Islet of Langerhans (tissue), 1 donor: ENCODE data around the gene JDP2.
"Not testable (repeated sequence)": the region's sequence is repeated elsewhere in the genome, so short reads cannot be mapped to it uniquely, and the experiment has no call there.

Source experiments
- FAIRE-seq: peaks from one replicate; lab custom pipeline; 2011; peaks lifted over from hg19 to GRCh38; lab: Jason Lieb, UNC

Gene JDP2, protein sequence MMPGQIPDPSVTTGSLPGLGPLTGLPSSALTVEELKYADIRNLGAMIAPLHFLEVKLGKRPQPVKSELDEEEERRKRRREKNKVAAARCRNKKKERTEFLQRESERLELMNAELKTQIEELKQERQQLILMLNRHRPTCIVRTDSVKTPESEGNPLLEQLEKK

DNA sequence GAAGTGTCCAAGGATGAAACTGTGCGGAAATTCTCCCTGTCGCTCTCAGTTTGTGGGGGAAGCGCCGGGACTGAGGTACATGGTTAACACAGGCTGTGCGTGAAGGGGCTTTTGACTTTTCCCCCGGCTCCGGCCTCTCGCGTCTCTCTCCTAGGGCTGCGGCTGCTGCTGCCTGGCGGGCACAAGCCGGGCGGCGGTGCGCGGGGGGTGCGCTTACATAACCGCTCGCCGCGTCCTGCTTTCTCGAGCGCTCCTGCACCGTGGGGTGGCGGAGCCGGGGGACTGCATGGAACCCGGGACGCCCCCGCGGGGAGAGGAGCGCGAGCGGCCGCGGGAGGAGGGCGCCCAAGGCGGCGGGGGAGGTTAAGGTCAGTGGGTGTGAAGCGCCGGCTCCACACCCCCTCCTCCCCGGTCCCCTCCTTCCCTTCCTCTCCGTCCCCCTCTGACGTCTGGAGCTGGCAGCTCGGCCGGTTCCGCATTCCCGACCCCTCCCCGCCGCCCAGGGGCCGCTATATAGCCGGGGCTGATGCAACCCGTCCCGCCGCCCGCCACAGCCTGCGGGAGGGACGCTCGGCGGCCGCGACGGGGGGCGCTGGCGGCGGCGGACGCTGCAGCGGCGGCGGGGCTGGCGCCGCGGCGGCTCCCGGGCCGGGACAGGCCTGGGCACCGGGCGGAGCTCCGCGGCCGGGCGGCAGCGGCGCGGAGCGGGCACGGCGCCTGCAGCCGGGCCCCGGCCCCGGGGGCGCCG is at the start of gene JDP2:
Gene JDP2, plus strand, starts transcription at position 541 of the 748 bp plus-strand sequence. CDS start 9,899 bp downstream, outside the sequence.
- FAIRE-seq = no peak

DNA sequence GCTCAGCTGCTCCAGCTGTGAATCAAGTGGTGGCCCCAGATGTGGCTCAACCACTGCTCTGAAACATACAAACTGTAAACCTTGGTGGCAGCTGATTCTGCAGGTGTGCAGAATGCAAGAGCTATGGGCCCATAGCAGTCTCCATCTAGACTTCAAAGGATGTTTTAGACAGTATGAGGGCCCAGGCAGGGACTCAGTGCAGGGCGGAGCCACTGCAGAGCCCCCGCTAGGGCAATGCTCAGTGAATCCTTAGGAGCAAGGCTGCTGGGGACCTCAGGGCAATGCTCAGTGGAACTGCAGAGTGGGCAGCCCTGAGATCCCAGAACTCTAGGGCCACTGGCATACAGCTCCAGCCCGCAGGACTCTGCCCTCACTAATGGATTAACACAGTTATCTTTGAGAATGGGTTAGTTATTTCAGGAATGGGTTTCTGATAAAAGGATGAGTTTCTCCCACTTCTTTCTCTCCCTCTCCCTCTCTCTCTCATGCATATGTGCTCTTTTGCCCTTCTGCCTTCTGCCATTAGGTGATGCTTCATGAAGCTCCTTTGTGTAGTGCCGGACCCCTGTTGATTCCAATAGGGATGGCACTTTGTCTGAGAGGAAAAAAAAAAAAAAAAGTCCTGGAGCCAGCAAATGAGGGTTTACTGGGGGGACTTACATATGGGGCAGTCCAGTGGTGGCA is 48.4 kb upstream of the JDP2 start:
- no peak for FAIRE-seq

DNA sequence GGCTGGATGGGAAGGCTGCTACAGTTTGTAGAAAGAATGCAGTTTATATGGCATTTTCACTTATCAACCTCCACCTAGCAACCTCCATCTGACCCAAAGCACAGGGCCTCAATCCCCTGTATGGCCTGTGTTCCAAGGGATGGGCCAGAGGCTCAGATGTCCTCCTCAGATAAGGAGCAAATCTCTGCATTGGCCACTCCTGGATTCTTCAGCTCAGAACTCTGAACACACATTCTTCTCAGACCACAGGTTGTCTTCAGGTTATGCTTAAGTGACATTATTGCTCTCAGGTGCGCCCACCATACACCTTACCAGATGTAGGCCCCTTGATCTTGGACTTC is 47.9 kb upstream of the JDP2 start:
- no peak for FAIRE-seq

DNA sequence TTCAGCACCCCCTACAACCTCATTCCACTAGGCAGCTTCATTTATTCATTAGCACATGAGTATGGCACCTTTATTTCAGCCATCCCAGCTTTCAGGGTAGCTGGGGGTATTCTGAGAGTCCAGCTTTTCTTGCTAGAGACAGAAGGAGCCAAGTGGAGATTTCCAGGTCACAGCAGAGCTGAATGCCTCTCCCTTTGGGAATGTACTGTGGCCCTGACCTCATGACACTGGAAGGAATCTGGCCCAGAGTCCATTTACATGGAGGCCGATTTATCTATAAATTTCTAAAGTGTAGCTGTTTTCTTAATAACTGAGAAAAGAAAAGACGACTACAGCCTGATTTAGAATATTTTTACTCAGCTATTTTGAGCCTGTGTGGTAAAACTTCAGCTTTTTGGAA is 47.2 kb upstream of the JDP2 start:
- no peak for FAIRE-seq

DNA sequence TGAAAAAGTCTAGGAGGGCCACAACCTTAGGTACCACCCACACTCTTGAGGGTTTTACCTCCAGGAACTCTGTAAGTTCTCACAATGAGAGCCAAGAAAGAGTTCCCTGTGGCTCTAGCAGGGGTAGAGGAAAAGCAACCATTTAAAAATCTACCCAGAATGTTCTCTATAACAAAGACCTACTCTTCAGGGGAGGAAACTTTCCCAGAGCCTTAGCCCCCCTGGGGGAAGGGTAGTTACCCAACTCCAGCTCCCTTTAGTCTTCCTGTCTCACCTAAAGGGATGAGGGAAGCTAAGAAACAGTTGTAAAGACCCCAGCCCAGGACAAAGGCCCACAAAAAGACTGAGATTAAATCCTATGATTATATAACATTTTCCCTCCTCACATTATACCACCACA is 46.2 kb upstream of the JDP2 start:
- FAIRE-seq = no peak

DNA sequence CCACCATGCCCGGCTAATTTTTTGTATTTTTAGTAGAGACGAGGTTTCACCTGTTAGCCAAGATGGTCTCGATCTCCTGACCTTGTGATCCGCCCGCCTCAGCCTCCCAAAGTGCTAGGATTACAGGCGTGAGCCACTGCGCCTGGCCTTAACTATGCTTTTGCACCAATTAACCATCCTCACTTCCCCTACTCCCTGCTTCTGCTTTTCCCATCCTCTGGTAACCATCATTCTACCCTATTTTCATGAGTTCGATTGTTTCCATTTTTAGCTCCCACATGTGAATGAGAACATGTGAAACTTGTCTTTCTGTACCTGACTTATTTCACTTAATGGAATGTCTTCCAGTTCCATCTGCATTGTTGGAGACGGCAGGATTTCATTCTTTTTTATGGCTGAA is 44.6 kb upstream of the JDP2 start:
- FAIRE-seq = not testable (repeated sequence)

DNA sequence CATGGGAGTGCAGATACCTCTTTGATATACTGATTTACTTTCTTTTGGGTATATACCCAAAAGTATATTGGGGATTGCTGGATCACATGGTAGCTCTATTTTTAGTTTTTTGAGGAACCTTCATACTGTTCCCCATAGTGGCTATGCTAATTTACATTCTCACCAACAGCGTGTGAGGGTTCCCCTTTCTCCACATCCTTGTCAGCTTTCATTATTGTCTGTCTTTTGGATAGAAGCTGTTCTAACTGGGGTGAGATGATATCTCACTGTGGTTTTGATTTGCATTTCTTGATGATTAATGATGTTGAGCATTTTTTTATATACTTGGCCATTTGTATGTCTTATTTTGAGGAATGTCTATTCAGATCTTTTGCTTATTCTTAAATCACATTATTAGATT is 44.1 kb upstream of the JDP2 start:
- FAIRE-seq = no peak

DNA sequence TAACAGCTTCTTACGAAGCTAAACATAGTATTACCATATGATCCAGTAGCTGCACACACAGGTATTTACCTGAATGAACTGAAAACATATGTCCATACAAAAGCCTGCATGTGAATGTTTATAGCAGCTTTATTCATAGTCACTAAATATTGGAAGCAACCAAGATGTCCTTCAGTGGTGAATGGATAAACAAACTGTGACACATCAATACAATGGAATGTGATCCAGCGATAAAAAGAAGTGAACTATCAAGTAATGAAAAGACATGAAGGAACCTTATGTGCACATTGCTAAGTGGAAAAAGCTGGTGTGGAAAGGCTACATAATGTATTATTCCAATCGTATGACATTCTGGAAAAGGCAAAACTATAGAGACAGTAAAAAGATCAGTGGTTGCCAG is 38.1 kb upstream of the JDP2 start:
- FAIRE-seq = no peak

DNA sequence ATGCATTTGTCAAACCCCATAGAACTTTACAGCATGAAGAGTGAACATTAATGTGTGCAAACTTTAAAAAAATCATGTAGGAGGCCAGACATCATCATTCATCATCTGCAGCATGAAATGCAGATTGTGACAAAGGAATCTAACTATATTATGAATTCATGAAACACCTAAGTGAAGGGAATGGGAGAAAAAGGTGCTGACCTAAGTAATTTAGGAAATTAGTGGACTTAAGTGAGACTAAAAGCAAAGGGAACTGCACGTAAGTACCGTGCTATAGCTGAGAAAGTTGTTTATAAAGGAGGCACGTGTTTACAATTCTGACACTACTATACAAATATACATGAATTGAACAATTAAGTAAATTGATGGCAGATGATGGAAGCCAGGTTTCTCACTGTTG is 37.6 kb upstream of the JDP2 start:
- FAIRE-seq = no peak

DNA sequence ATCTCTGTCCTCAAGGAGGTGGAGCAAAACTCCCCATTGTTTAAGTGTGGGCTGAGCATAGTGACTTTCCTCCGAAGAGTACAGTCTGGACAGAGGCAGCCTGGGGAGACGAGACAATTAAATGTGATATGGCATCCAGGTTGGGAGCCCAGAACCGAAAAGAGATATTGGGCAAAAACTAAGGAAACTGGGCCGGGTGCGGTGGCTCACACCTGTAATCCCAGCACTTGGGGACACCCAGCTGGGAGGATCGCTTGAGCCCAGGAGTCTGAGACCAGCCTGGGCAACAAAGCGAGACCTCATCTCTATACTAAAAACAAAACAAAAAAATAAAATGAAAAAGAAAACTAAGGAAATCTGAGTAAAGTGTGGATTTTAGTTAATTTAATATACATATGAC is 35.9 kb upstream of the JDP2 start:
- FAIRE-seq = no peak

DNA sequence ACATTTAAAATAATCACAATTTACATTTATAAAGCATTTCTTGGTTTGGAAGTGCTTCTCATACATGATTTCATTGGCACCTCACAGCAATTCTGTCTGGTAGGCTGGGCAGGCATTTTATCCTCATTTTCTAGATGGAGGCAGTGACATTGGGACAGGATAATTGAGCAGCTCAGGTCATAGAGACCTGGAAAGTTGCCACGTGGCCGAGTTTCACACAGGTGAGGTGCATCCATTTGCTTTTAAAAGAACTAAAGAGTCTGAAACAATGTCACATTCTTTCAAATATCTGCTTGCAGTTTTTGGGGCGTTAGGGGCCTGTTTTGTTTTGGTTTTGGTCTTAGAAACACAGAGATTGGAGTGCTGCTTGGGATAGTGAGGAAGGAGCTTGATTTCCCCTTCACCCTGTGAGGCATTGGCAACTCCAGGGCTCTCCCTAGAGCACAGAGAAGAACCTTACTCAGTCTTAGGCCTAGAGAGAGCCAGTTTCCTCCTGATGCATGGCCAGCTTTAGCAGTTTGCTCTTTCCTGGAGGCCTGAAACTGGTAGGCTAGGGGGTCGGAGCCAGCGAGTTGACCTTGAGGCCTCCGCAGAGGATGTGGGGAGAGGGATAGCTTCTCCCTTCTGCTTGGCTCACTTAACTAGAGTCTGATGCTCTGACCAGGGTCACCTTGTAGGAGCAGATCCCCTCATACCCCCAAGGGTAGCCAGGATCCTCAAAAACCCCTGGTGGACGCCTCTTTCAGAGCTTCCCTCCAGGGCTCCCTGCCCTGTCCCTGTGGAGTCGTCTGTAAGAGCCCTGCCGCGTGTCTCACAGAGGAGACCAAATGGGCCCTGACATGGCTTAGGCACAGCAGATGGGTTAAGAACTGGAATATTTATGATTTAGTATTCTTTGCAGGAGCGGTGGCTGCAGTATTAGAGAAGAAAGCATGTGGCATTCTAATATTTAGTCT is 34.9 kb upstream of the JDP2 start:
- no peak for FAIRE-seq

DNA sequence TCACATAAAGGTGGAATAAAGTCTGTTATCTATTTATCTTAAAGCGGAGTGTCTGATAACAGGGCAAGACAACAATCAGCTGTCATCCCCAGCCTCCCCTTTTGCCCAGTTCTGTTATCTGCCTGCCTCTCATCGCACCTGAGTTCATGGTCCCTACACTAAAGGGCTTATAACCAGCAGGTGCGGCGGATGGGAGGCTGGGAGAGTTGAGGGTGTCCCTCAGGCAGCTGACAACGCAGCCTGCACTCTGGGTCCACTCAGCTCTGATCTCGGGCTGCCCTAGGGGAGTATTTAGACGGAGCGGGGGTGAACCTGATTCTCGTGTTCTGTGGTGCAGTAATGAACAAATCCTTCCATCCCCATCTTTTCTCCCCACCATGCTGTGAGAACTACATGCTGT is 34.0 kb upstream of the JDP2 start:
- FAIRE-seq = no peak

DNA sequence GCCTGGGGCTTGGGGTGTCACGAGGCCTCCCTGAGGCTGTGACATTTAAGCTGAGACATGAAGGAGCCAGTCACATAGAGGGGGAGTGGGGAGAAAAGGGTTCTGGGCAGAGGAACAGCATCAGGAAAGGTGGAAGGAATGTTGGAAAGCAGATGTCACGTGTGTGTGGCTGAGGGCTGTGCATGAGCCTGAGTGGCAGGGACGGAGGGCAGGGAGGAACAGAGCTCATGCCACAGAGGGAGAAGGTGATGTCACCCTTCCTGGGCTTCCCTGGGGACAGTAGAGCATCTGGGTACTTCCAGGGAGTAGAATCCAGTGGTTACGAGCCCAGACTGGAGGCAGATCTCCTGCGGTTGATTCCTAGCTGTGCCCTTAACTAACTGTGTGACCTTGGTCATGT is 32.0 kb upstream of the JDP2 start:
- FAIRE-seq = no peak

DNA sequence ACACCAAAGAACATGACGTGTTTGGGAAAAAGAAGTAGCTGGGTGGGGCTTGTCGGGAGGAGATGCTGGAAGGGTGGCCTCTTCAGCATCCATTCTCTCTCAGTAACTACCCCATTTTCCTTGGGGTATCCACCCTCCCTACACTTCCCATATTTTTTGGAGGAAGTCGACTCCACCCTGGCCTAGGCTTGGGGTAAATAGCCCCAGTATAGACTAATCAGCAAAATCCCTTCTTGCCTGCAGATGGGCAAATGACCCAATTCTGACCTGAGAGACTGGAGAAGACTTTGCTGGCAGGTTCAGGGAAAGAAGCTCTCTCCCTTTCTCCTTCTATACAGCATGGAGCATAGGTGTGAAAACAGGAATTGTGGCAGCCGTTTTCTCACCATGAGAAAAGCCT is 28.5 kb upstream of the JDP2 start:
- FAIRE-seq = no peak

DNA sequence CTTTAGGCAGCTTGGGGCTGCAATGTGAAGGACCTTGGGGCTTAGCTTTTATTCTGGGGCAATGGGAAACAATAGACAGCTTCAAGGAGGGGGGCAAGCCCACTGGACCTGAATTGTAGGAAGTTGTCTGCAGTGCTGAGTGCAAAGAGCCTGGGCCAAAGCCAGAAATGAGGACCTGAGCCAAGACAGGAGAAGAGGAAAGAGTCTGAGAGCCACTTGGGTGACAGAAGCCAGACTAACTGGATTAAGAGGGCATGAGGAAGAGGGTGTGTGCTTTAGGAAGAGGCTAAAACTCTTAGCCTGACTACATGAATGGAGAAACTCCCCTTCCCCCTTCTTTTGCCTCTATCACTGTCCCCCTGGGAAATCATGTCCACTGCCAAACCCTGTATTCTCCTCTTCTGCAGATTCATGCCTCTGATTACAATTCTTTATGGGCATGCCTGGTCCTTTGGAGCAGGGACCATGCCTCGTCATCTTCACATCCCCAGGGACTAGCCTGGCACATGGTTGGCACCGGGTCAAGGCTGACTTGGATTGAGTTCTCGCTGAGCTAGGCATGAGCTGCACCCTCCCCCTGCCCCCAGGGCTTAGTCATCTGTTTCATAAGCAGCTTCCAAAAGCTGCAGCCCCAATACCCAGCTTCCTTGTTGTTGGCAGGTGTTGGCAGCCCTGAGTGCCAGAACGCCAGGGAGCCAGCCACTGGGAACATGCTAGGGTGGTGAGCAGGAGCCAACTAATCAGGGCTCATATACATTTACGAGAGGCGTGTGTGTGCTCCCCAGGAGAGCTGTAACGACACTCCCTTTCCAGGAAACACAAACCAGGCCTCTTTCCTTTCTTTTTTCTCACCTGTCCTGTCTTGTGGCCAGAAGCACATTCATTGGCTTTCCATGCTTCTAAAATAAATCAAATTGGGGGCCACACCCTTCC is 27.7 kb upstream of the JDP2 start:
- no peak for FAIRE-seq

DNA sequence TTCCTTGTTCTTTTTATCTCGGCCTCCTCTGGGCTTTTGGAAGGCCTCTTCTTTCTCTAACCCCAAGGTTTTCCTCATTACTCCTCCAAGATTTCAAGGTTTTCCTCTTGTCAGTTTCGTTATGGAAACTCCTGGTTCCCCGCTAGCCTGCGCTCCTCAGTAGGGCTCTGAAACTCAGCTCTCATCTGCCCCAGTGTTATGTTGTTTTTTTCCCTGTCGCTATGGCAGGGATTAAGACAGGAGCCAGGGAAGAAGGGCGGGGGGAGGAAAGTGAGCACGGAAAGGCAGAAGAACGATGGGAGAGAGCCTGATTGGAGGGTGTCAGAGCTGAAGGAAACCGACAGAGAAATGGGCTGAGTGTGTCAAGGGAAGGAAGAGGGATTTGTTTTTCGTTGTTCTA is 26.5 kb upstream of the JDP2 start:
- no peak for FAIRE-seq

DNA sequence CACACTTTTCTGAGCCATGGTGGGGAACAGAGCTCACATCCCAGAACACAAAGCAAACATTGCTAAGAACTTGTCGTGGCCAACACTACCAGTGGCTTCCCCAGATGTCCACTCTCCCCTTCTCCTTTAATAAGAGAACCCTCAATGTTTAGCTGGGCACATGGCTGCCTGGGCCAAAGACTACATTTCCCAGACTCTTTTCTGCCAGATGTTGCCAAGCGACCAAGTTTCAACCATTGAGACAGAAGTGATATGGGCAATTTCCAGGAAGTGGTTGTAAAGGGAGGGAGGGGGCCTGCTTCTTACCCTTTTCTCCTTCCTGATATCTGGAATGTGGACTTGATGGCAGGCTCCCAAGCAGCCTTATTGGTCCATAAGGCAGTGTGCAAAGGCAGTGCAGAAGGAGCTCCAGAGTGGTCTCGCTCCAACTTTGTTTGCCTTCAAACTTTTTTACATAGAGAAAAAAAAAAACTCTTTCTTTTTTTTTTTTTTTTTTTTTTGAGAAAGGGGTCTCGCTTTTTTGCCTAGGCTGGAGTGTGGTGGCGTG is 24.9 kb upstream of the JDP2 start:
- FAIRE-seq = no peak

DNA sequence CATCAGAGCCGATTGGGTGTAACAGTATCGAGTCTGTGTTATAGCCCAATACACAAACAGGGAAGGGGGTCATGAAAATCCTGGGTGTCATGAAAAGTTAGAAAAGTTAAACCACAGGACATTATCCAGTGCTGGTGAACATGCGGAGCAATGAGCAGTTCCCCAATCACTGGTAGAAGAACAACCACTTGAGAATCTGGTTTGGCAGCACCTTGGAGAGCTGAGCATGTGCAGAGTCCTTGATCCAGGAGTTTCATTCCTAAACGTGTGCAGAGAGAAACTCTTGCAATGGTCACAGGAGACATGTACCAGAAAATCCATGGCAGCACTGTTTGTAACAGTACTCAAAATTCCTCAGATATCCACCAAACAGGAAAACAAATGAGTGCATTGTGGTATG is 23.0 kb upstream of the JDP2 start:
- FAIRE-seq = no peak

DNA sequence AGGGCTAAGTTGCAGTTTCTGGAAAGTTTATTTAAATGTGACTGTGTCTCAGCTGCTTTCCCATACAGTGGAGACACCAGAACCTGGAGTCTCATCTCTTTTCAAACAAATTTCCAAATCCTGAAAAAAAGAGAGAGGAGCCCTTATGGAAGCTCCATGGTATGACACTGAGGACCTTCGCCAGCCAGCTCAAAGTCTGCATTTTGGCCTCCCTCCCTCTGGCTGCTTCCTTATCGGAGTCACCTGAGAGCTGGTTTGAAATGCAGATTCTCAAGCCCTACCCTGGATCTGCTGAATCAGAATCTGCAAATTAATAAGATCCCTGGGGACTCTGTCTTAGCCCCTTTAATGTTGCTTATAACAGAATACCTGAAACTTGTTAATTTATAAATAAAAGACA is 21.7 kb upstream of the JDP2 start:
- FAIRE-seq = no peak

DNA sequence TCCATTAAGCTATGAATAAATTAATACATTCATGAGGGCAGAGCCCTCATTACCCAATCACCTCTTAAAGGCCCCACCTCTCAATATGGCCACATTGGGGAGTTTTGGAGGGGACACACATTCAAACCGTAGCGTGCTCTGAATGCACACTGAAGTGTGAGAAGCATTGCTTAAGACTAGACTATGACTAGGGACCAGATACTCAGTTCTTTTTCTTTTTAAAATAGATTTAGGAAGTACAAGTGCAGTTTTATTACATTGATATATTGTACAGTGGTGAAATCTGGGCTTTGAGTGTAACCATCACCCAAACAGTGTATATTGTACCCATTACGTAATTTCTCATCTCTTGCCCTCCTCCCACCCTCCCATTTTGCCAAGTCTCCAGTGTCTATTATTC is 21.0 kb upstream of the JDP2 start:
- FAIRE-seq = no peak
